CD4-positive, alpha-beta memory T cell (primary cell): ENCODE results near the gene PMM2. TPM values are rescaled to one million over a fixed set of nuclear protein-coding genes. Genes with fewer than 3 reads are reported as not detected.
A peak's percentile ranks its signal among the peaks of the same experiment; 100 is the strongest.

Experiments used
- CTCF ChIA-PET: fragments of 350-600 bp; sonication (Branson Sonifier 250); formaldehyde crosslinking; loops from one replicate; lab custom pipeline; 2021; ENCODE audit warnings: inconsistent platforms; ENCODE audit not compliant: partially characterized antibody; lab: Charles Lee
- POLR2A ChIA-PET: fragments of 350-600 bp; sonication (Branson Sonifier 250); formaldehyde crosslinking; loops from one replicate; lab custom pipeline; 2021; ENCODE audit not compliant: partially characterized antibody; lab: Charles Lee
- DNase-seq, 5 donors: peaks; one replicate each; pipeline versions ENCODE4 v3.0.0 to v3.0.0-alpha.2; 2020 to 2022; ENCODE audit warnings: mixed read lengths in 1 of 5
- H3K27ac ChIP-seq: one replicate; pipeline ENCODE4 v1.7.0; 2013; ENCODE audit warnings: low read depth, low read length
- H3K27me3 ChIP-seq: 2 replicates; pipeline ENCODE4 v1.7.0; 2013; ENCODE audit warnings: mild to moderate bottlenecking, low read length, moderate library complexity; ENCODE audit not compliant: insufficient read depth
- H3K36me3 ChIP-seq: 2 replicates; pipeline ENCODE4 v1.7.0; 2013; ENCODE audit warnings: mild to moderate bottlenecking, low read length, moderate library complexity; ENCODE audit not compliant: insufficient read depth
- H3K4me1 ChIP-seq: 2 replicates; pipeline ENCODE4 v1.7.0; 2013; ENCODE audit warnings: mild to moderate bottlenecking, low read length, moderate library complexity; ENCODE audit not compliant: insufficient read depth
- H3K4me3 ChIP-seq, 2 donors: one replicate each; pipeline ENCODE4 v1.7.0; 2013; ENCODE audit warnings: low read length in 2 of 2, mild to moderate bottlenecking in 1 of 2
- H3K9me3 ChIP-seq, 2 donors: one replicate each; pipeline ENCODE4 v1.7.0; 2013; ENCODE audit warnings: low read length in 2 of 2, control low read depth in 1 of 2; ENCODE audit not compliant: control insufficient read depth in 1 of 2
- H3K27ac Mint-ChIP-seq, 7 donors: one replicate each; pipeline ENCODE4 v1.8.0; 2020 to 2021; ENCODE audit warnings: mixed read lengths in 7 of 7, mild to moderate bottlenecking in 6 of 7, inconsistent platforms in 3 of 7, moderate library complexity in 3 of 7
- H3K27me3 Mint-ChIP-seq, 2 donors: one replicate each; pipeline ENCODE4 v1.8.0; 2020 to 2021; ENCODE audit warnings: mixed read lengths in 2 of 2
- H3K36me3 Mint-ChIP-seq, 2 donors: one replicate each; pipeline ENCODE4 v1.8.0; 2020 to 2021; ENCODE audit warnings: mixed read lengths in 2 of 2, inconsistent platforms in 1 of 2, mild to moderate bottlenecking in 1 of 2
- H3K4me1 Mint-ChIP-seq, 4 donors: one replicate each; pipeline ENCODE4 v1.8.0; 2020 to 2021; ENCODE audit warnings: mixed read lengths in 4 of 4, mild to moderate bottlenecking in 1 of 4
- H3K4me3 Mint-ChIP-seq, 8 donors: one replicate each; pipeline ENCODE4 v1.8.0; 2020 to 2021; ENCODE audit warnings: mixed read lengths in 8 of 8, mild to moderate bottlenecking in 7 of 8, moderate library complexity in 6 of 8, inconsistent platforms in 3 of 8
- H3K9me3 Mint-ChIP-seq, 8 donors: one replicate each; pipeline ENCODE4 v1.8.0; 2020 to 2021; ENCODE audit warnings: mixed read lengths in 8 of 8, mild to moderate bottlenecking in 5 of 8, inconsistent platforms in 3 of 8, moderate library complexity in 1 of 8
- intact Hi-C: fragments of 100-400 bp; cut with micrococcal nuclease; formaldehyde crosslinking; loops from one replicate; pipeline ENCODE4 v1.15.1; 2023
- polyA plus RNA-seq, 2 donors: library from polyadenylated mRNA; unstranded; fragments of 300-500 nt; fragmentation: Illumina TruSeq; gene quantifications; one replicate each; pipeline ENCODE4 v1.2.3, GENCODE V29; 2021
- total RNA-seq, 2 experiments: library from RNA; stranded (reverse); gene quantifications; one replicate each; pipeline ENCODE4 v1.2.3, GENCODE V29; 2021

Gene PMM2
- total and polyA plus RNA-seq, 4 experiments from 2014 or later: 21.2 to 61.7 (median 43.4) TPM

GRCh38 chr16:8878523-8878911, 80.9 kb downstream of the PMM2 start:
- no peaks in the 10 kb centered on the region for H3K36me3 ChIP-seq
- POLR2A ChIA-PET: interaction anchor here (1.8 kb wide), 1 partner anchor 9 kb away, joined by 8 read pairs; the partner anchor contains the start of gene CARHSP1
- H3K9me3 ChIP-seq: no peaks in the 10 kb centered on the region
- intact Hi-C loops: no loop called here
- no peak overlapping the region for H3K27ac ChIP-seq
- peaks cover 3 to 20% (median 10%) of the 10 kb centered on the region in 4 donors for H3K4me1 Mint-ChIP-seq
- no peak overlapping the region for H3K27ac Mint-ChIP-seq
- no peak overlapping the region for H3K4me3 Mint-ChIP-seq
- H3K36me3 Mint-ChIP-seq: no peaks in the 10 kb centered on the region
- no peak for DNase-seq
- H3K9me3 Mint-ChIP-seq: peaks cover 0 to 3% (median 0%) of the 10 kb centered on the region in 8 donors
- H3K4me1 ChIP-seq: peaks cover 3% of the 10 kb centered on the region
- H3K4me3 ChIP-seq: no peak overlapping the region
- CTCF ChIA-PET: interaction anchor here (0.9 to 6.2 kb wide), 15 partner anchors 9 to 310 kb away, joined by 3 to 57 read pairs (median 9); partner anchors contain the start of gene CARHSP1
- H3K27me3 Mint-ChIP-seq: no peaks in the 10 kb centered on the region
- no peaks in the 10 kb centered on the region for H3K27me3 ChIP-seq

DNA sequence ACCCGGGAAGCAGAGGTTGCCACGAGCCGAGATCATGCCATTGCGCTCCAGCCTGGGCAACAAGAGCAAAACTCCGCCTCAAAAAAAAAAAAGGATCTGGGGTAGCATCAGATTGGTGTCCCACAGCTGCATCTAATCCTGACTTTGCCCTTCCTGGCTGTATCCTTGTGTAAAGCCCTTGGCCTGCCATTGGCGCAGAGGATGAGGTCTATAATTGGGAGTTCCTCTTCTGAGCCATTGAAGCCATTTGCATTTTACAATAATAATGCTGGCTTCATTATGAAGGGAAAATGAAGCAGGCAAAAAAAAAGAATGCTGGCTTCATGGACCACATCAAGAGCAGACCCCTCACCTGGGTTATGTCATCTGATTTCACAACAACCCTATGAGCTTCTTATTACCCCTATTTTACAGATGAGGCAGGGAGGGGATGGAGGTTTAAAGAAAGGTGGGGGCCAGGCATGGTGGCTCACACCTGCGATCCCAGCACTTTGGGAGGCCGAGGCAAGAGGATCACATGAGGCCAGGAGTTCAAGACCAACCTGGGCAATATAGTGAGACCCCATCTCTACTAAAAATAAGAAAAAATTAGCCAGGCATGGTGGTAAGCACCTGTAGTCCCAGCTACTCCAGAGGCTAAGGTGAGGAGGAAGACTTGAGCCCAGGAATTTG, 83.3 kb downstream of the PMM2 start:
- POLR2A ChIA-PET: interaction anchor here (1.3 to 2.4 kb wide), 4 partner anchors 10 to 18 kb away, joined by 3 to 21 read pairs (median 6); partner anchors contain the start of gene CARHSP1
- H3K27ac ChIP-seq: no peak overlapping the region
- no peak for DNase-seq
- peaks cover 3 to 23% (median 14%) of the 10 kb centered on the region in 4 donors for H3K4me1 Mint-ChIP-seq
- H3K4me3 ChIP-seq: no peak overlapping the region
- CTCF ChIA-PET: interaction anchor here (0.5 to 6.2 kb wide), 31 partner anchors 8 to 312 kb away, joined by 3 to 57 read pairs (median 5); partner anchors contain the start of genes CARHSP1, PMM2 and TMEM186
- H3K27ac Mint-ChIP-seq: peak overlapping the region in 1 of 7 donors; percentile 13
- no peaks in the 10 kb centered on the region for H3K36me3 ChIP-seq
- no peaks in the 10 kb centered on the region for H3K9me3 ChIP-seq
- intact Hi-C loops: loop anchor here (1.0 to 2.0 kb wide), 3 partner anchors 220 to 314 kb away; no protein-coding TSS in a partner anchor
- peaks cover 3% of the 10 kb centered on the region for H3K4me1 ChIP-seq
- H3K27me3 ChIP-seq: no peaks in the 10 kb centered on the region
- peaks cover 6 to 8% of the 10 kb centered on the region in 2 donors for H3K27me3 Mint-ChIP-seq
- peaks cover 0 to 3% (median 0%) of the 10 kb centered on the region in 8 donors for H3K9me3 Mint-ChIP-seq
- H3K36me3 Mint-ChIP-seq: no peaks in the 10 kb centered on the region
- H3K4me3 Mint-ChIP-seq: no peak overlapping the region

- Histone ChIP-seq H3K27me3 (no peaks in the 10 kb centered on the region), H3K4me3 (no peak within 1 kb of the TSS), H3K36me3 (no peaks in the 10 kb centered on the region), H3K9me3 (no peaks in the 10 kb centered on the region), H3K4me1 (peaks cover 3% of the 10 kb centered on the region), H3K27ac (no peak within 1 kb of the TSS)
- H3K27me3 Mint-ChIP-seq: peaks cover 6 to 9% of the 10 kb centered on the region in 2 donors
- ChIA-PET CTCF (interaction anchor here (1.0 to 6.2 kb wide), 9 partner anchors 9 to 313 kb away, joined by 3 to 57 read pairs (median 14); partner anchors contain the start of gene CARHSP1), POLR2A (interaction anchor here (2.4 kb wide), 1 partner anchor 14 kb away, joined by 21 read pairs; the partner anchor contains the start of gene CARHSP1)
- intact Hi-C loops: no loop called here
- no peak within 1 kb of the TSS for H3K27ac Mint-ChIP-seq
- H3K4me3 Mint-ChIP-seq: no peak within 1 kb of the TSS
- H3K4me1 Mint-ChIP-seq: peaks cover 5 to 28% (median 18%) of the 10 kb centered on the region in 4 donors
- no peak for DNase-seq
- no peaks in the 10 kb centered on the region for H3K36me3 Mint-ChIP-seq
- H3K9me3 Mint-ChIP-seq: peaks cover 0 to 3% (median 0%) of the 10 kb centered on the region in 8 donors
Measured at GRCh38 chr16:8882041-8882617, 84.5 kb downstream of the PMM2 start, which contains the start of gene LITAFD. Gene LITAFD, plus strand, starts transcription at chr16:8882351. Its CDS starts 2,005 bp downstream, at chr16:8884356.

DNA sequence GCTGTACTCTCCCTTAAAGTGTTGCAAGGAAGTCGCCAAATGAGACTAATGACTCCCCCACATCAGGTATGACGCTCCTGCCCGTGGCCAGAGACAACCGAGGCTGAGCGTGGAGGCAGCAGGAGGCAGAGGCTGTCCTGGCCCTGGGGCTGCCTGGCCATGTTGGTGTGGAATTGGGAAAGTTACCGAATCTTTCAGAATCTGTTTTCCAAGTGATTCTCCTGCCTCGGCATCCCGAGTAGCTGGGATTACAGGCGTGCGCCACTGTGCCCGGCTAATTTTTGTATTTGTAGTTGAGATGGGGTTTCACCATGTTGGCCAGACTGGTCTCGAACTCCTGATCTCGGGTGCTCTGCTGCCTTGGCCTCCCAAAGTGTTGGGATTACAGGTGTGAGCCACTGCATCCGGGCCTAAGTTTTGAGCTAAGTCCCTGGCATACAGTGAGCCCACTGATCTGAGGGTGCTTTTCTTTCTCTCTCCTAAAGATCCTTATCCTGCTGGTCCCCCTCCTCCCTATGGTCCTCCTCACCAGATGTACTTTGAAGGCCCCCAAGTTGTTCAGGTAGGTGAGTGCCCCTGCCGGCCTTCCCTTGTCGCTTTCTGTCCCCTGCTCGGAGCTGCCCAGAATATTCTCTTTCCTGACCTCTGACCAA, 85.2 kb downstream of the PMM2 start:
- Mint-ChIP-seq H3K9me3 (peaks cover 0 to 3% (median 0%) of the 10 kb centered on the region in 8 donors), H3K27ac (no peak overlapping the region), H3K4me3 (no peak overlapping the region), H3K27me3 (peaks cover 6 to 9% of the 10 kb centered on the region in 2 donors), H3K36me3 (peaks cover 0 to 2% of the 10 kb centered on the region in 2 donors), H3K4me1 (peaks cover 8 to 30% (median 20%) of the 10 kb centered on the region in 4 donors)
- no peaks in the 10 kb centered on the region for H3K9me3 ChIP-seq
- no peak for DNase-seq
- no peaks in the 10 kb centered on the region for H3K36me3 ChIP-seq
- H3K4me3 ChIP-seq: no peak overlapping the region
- peaks cover 3% of the 10 kb centered on the region for H3K4me1 ChIP-seq
- intact Hi-C loops: no loop called here
- ChIA-PET POLR2A (no interaction called here), CTCF (interaction anchor here (1.0 to 6.2 kb wide), 6 partner anchors 9 to 314 kb away, joined by 3 to 57 read pairs (median 22); partner anchors contain the start of gene CARHSP1)
- no peak overlapping the region for H3K27ac ChIP-seq
- no peaks in the 10 kb centered on the region for H3K27me3 ChIP-seq

DNA sequence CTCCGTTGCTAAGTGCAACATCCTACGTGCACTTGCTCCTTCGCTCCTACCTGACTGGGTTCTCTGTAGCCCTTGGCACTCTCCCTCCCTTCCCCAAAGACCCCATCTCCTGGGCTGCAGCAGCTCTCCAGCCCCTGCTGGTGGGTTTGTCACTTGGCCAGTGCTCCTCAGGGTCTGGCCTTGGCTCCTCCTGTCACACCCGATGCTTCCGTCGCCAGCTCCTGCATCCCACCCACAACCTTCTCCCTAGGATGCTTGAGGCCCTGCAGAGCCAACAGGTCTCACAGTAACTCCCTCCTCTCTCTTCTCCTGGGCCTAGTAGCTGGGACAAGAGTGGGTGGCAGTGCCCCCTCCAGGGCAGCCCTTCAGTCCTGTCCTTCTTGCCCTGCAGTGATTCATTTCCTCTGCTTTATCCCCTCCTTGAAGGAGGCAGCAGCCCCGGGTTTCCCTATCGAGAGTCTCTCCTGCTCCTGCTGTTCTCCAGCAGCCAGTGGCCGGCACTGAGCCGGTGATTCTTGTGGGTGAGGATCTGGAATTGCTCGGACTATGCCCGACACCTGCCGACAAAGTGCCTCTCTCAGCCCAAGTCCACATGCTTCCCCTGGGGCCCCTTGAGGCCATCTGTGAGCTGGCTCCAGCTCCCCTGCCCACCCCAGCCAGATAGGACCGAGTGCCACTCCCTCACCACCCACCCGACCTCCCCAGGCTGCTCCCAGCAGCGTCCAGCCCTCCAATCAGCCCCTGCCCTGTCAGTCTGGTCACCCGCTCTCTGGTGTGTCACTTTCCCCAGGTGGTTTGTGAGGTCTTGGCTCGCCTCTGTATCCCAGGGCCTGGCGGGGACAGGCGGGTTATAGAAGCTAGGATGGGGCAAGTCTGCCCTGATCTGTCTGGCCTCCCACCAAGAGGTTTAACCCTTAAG, 88.3 kb downstream of the PMM2 start:
- Histone ChIP-seq H3K36me3 (no peaks in the 10 kb centered on the region), H3K27me3 (no peaks in the 10 kb centered on the region), H3K27ac (no peak overlapping the region), H3K4me1 (peaks cover under 1% of the 10 kb centered on the region), H3K9me3 (no peaks in the 10 kb centered on the region), H3K4me3 (no peak overlapping the region)
- peaks cover 7 to 21% (median 12%) of the 10 kb centered on the region in 4 donors for H3K4me1 Mint-ChIP-seq
- H3K4me3 Mint-ChIP-seq: peak overlapping the region in 1 of 8 donors; percentile 17
- intact Hi-C loops: no loop called here
- DNase-seq: no peak
- peaks cover 0 to 3% (median 0%) of the 10 kb centered on the region in 8 donors for H3K9me3 Mint-ChIP-seq
- H3K27me3 Mint-ChIP-seq: peaks cover 6 to 9% of the 10 kb centered on the region in 2 donors
- ChIA-PET POLR2A (interaction anchor here (0.6 to 1.0 kb wide), 2 partner anchors 11 to 17 kb away, joined by 3 to 6 read pairs; partner anchors contain the start of gene CARHSP1), CTCF (interaction anchor here (0.6 to 2.2 kb wide), 4 partner anchors 17 to 123 kb away, joined by 3 to 5 read pairs (median 4); partner anchors contain the start of gene CARHSP1)
- H3K36me3 Mint-ChIP-seq: peaks cover 3 to 10% of the 10 kb centered on the region in 2 donors
- H3K27ac Mint-ChIP-seq: peak overlapping the region in 5 of 7 donors; percentile 29 to 76 (median 62)
